ENCODE measurements around the gene TYW1.

- TF ChIP-seq CTCF (IDR thresholded peaks at IDR 0.05) (no peak), POLR2A (IDR thresholded peaks at IDR 0.05) (no peak)
These were observed 25.9 kb downstream of the TYW1 start for GRCh38 chr7:67022511-67022910.
